Heart left ventricle (tissue), 16 donors: ENCODE measurements around the gene RAF1. TPM values are rescaled to one million over a fixed set of nuclear protein-coding genes. Genes with fewer than 3 reads are reported as not detected.
A peak's percentile ranks its signal among the peaks of the same experiment; 100 is the strongest.

ENCODE experiments used
- ATAC-seq, 4 donors: fragments of 200-7000 bp; cut with Tn5 transposase; one replicate each; pipeline ENCODE4 v1.9.1; 2020 to 2022; ENCODE audit warnings: moderate library complexity in 4 of 4, mild to moderate bottlenecking in 3 of 4, moderate number of reproducible peaks in 1 of 4
- DNase-seq, 5 donors: peaks; one replicate each; pipeline ENCODE4 v3.0.0-alpha.2; 2020
- H3K27ac ChIP-seq, 12 donors: fragments of 200-600 bp; sonication (generic) in 4 of 12; one replicate each; pipeline versions ENCODE4 v1.5.0 to v1.8.0; 2016 to 2022; ENCODE audit warnings: mild to moderate bottlenecking in 2 of 12
- H3K27me3 ChIP-seq, 9 donors: fragments of 200-600 bp; sonication (generic) in 2 of 9; one replicate each; pipeline versions ENCODE4 v1.5.1 to v1.8.0; 2016 to 2022; ENCODE audit warnings: mild to moderate bottlenecking in 3 of 9
- H3K36me3 ChIP-seq, 9 donors: fragments of 200-600 bp; sonication (generic) in 2 of 9; one replicate each; pipeline versions ENCODE4 v1.5.0 to v1.8.0; 2018 to 2022; ENCODE audit warnings: mild to moderate bottlenecking in 2 of 9
- H3K4me1 ChIP-seq, 12 donors: fragments of 200-600 bp; sonication (generic) in 4 of 12; one replicate each; pipeline versions ENCODE4 v1.5.0 to v1.8.0; 2016 to 2022; ENCODE audit warnings: mild to moderate bottlenecking in 3 of 12
- H3K4me3 ChIP-seq, 12 donors: fragments of 200-600 bp; sonication (generic) in 4 of 12; one replicate each; pipeline versions ENCODE4 v1.5.0 to v1.8.0; 2017 to 2022; ENCODE audit warnings: mild to moderate bottlenecking in 9 of 12, moderate library complexity in 4 of 12
- H3K9me3 ChIP-seq, 12 donors: fragments of 200-600 bp; sonication (generic) in 4 of 12; one replicate each; pipeline versions ENCODE4 v1.5.0 to v1.8.0; 2016 to 2022; ENCODE audit warnings: mild to moderate bottlenecking in 1 of 12
- POLR2A ChIP-seq, 2 donors: fragments of 450-650 bp; IDR thresholded peaks; one replicate each; pipeline ENCODE4 v1.6.1; 2017; ENCODE audit warnings: antibody characterized with exemption in 2 of 2, mild to moderate bottlenecking in 2 of 2, moderate library complexity in 2 of 2
- WGBS, 4 donors: extraction: QIAGEN DNeasy Blood & Tissue Kit in 2 of 4; methylation state at CpG; one replicate each; pipeline versions ENCODE4 v1.1.5 to v1.1.7; 2013 to 2018; 5-methylcytosine and 5-hydroxymethylcytosine counted together
- intact Hi-C, 10 donors: fragments of 100-400 bp; cut with DNase I; formaldehyde crosslinking; loops; one replicate each; pipeline versions ENCODE4 v1.11.1 to v1.14.2; 2022
- polyA plus RNA-seq, 2 donors: library from polyadenylated mRNA; stranded (reverse); fragments of 200-250 nt; gene quantifications; one replicate each; pipeline ENCODE4 v1.2.3, GENCODE V29; 2013
- total RNA-seq, 9 donors: library from RNA; depleted of rRNA in 2 of 9; stranded (reverse); fragments of >200 nt in 2 of 9; fragmentation: NEBNext Ultra II Directional in 3 of 9; extraction: Animal tissue kit (Norgen Biotek cat#: 25700) in 3 of 9; gene quantifications; one replicate each; pipeline versions ENCODE4 v1.1.0 to v1.2.4, GENCODE V29; 2016 to 2023
- TF ChIP-seq, protein P1 (sequence below), 12 donors: fragments of 200-600 bp; sonication (generic) in 4 of 12; IDR thresholded peaks; one replicate each; pipeline versions ENCODE4 v1.5.0 to v1.8.0; 2018 to 2022; ENCODE audit warnings: antibody characterized with exemption in 12 of 12, mild to moderate bottlenecking in 5 of 12
- donor health status: ischemic (EF 13 %, LVEDD 7.1; RV severe dilation, severe dysfunction).
- donor health status: healthy with polysubstance abuse.
- donor health status: DM: no; HTN: yes; CAD: no.
- donor health status: DM: no; HTN: no; CAD: no.
- donor health status: ischemic (EF 25% LVEDD 6.9; RV normal size, moderate dysfunction).
- donor health status: ischemic (EF 25% LVEDD 5.7; RV mildly dilated, moderate dysfunction).
- donor health status: healthy.
- donor health status: DM: yes; HTN: yes; CAD: no.
- donor health status: ischemic (EF 35%, LVEDD 5.7; RV mildly dilated, moderate dysfunction).
- donor health status: nonischemic (EF 11% LVEDD 7.7; RV severe dilation, severe dysfunction).
- donor health status: DM: yes; HTN: yes; CAD: no.
- donor health status: PGD.
- donor health status: ischemic (EF 29% LVEDD 5.4; RV normal size, mild dysfunction).
- donor health status: nonischemic (EF 23%, LVEDD 6.1; RV moderate dilation, normal function).

Gene RAF1
- total and polyA plus RNA-seq, 11 donors: 62.7 to 197 (median 135) TPM

DNA sequence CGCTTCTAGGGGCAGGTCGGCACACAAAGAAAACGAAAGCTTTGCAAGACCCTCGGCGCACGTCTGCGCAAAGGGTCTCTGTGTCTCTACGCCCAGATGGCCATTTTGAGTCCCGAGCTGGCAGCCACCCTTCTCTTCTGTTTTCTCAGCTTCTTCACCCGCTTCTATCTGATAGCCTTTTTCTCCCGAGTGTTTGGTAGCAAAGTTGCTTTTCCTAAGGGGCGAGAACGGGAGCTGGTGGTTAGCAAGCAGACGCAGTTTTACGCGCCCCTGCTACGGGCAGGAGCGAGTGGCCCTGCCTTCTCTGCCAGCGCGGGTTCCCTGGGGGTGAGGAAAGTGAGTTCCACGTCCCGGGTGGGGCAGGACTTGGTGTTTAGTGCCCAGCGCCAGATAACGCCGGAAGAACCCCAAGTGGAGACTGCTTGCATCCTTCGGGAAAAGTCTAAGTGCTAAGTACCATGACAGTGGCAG lies 110.0 kb downstream of the RAF1 start:
- H3K4me3 ChIP-seq: peak overlapping the region; percentile 19 to 63 (median 48)
- H3K4me1 ChIP-seq: peaks cover 0 to 32% (median 23%) of the 10 kb centered on the region in 12 donors
- WGBS, 4 donors: 3 to 10% (median 6%) methylated on average over 26 of the region's 26 CpGs
- DNase-seq: peak in 2 of 5 donors; percentile 32 to 36
- no peak for TF ChIP-seq POLR2A (IDR thresholded peaks at IDR 0.05)
- TF ChIP-seq, protein P1, sequence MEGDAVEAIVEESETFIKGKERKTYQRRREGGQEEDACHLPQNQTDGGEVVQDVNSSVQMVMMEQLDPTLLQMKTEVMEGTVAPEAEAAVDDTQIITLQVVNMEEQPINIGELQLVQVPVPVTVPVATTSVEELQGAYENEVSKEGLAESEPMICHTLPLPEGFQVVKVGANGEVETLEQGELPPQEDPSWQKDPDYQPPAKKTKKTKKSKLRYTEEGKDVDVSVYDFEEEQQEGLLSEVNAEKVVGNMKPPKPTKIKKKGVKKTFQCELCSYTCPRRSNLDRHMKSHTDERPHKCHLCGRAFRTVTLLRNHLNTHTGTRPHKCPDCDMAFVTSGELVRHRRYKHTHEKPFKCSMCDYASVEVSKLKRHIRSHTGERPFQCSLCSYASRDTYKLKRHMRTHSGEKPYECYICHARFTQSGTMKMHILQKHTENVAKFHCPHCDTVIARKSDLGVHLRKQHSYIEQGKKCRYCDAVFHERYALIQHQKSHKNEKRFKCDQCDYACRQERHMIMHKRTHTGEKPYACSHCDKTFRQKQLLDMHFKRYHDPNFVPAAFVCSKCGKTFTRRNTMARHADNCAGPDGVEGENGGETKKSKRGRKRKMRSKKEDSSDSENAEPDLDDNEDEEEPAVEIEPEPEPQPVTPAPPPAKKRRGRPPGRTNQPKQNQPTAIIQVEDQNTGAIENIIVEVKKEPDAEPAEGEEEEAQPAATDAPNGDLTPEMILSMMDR (IDR thresholded peaks at IDR 0.05): no peak
- intact Hi-C loops: loop anchor here in 2 of 10 donors (10.0 kb wide), 1 partner anchor 111 kb away; the partner anchor contains the start of gene RAF1 (in 2 of the 2)
- H3K27me3 ChIP-seq: peaks cover 0 to 17% (median 0%) of the 10 kb centered on the region in 9 donors
- no peaks in the 10 kb centered on the region for H3K36me3 ChIP-seq
- peak overlapping the region in 4 of 12 donors; percentile 7 to 54 (median 30) for H3K27ac ChIP-seq
- H3K9me3 ChIP-seq: no peaks in the 10 kb centered on the region
- no peak for ATAC-seq

DNA sequence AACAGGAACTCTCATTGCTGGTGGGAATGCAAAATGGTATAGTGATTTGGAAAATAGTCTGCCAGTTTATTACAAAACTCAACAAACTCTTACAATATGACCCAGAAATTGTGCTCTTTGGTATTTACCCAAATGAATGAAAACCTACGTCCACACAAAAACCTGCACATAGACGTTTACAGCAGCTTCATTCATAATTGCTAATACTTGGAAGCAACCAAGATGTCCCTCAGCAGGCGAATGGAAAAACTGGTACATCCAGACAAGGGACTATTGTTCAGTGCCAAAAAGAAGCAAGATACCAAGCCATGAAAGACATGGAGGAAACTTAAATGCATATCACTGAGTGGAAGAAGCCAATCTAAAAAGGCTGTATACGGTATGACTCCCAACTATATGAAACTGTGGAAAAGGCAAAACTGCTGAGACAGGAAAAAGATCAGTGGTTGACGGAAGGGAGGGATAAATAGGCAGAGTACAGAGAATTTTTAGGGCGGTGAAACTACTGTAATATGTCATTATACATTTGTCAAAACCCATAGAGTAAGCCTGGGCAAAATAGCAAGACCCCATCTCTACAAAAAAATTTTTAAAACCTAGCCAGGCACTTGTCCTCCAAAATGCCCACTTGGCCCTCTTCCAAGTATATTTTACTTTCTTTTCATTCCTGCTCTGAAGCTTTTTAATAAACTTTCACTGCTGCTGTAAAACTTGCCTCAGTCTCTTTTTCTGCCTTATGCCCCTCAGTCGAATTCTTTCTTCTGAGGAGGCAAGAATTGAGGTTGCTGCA lies 113.8 kb downstream of the RAF1 start:
- intact Hi-C loops: loop anchor here in 3 of 10 donors (10.0 kb wide), 2 partner anchors 115 to 355 kb away; partner anchors contain the start of gene RAF1 (in 2 of the 3)
- ATAC-seq: no peak
- Histone ChIP-seq H3K27ac (no peak overlapping the region), H3K36me3 (no peaks in the 10 kb centered on the region), H3K4me1 (peaks cover 0 to 11% (median 0%) of the 10 kb centered on the region in 12 donors), H3K27me3 (peaks cover 0 to 17% (median 0%) of the 10 kb centered on the region in 9 donors), H3K9me3 (no peaks in the 10 kb centered on the region), H3K4me3 (no peak overlapping the region)
- DNase-seq: no peak
- TF ChIP-seq, protein P1 (IDR thresholded peaks at IDR 0.05): no peak
- TF ChIP-seq POLR2A (IDR thresholded peaks at IDR 0.05): no peak
- 71 to 81% (median 76%) methylated on average over 7 of the region's 7 CpGs for WGBS, 4 donors

DNA sequence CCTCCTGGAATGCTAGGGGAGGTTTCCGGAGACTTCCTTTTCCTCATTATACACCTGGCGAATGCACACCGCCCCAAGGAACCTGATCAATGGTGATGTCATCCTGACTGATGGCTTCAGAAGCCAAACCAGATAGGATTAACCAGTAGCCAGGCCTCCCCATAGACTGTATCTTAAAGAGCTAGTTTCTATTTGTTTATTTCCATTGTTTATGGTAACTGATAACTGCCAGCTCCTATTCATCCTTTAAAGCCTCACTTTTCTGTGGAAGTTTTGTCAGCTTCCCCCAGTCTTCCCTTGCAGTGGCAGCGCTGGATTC lies 118.5 kb downstream of the RAF1 start, which contains the start of gene MKRN2OS:
Gene MKRN2OS (minus strand): TSS at position 27 of the 319 bp plus-strand sequence. CDS start 35 bp downstream, outside the sequence.
- no peak within 1 kb of the TSS for H3K27ac ChIP-seq
- peak in 1 of 4 donors; percentile 33 for ATAC-seq

More for the DNA sequence above, 118.5 kb downstream of the RAF1 start, which contains the start of gene MKRN2OS:
- Histone ChIP-seq H3K9me3 (no peaks in the 10 kb centered on the region), H3K36me3 (peaks cover 0 to 4% (median 0%) of the 10 kb centered on the region in 9 donors), H3K4me3 (no peak within 1 kb of the TSS), H3K27me3 (no peaks in the 10 kb centered on the region), H3K4me1 (no peaks in the 10 kb centered on the region)
- 56 to 63% (median 61%) methylated on average over 4 of the region's 4 CpGs for WGBS, 4 donors
- no peak for TF ChIP-seq POLR2A (IDR thresholded peaks at IDR 0.05)
- TF ChIP-seq, protein P1 (IDR thresholded peaks at IDR 0.05): no peak
- no peak for DNase-seq
- intact Hi-C loops: loop anchor here in 1 of 10 donors (10.0 kb wide), 1 partner anchor 359 kb away; no protein-coding TSS in a partner anchor
